Body of pancreas (tissue), 4 donors: Measurements from ENCODE around the gene PTPN21.

Experiments used
- CTCF ChIP-seq, 7 experiments: fragments of 450-650 bp in 4 of 7; fragments of 200-600 bp in 3 of 7; sonication (generic) in 3 of 7; IDR thresholded peaks; one replicate each; pipeline ENCODE4 v1.5.1; 2016 to 2019; ENCODE audit warnings: antibody characterized with exemption in 7 of 7
- POLR2A ChIP-seq, 3 donors: fragments of 450-650 bp; IDR thresholded peaks; one replicate each; pipeline ENCODE4 v1.6.1; 2016; ENCODE audit warnings: antibody characterized with exemption in 3 of 3, mild to moderate bottlenecking in 2 of 3

- no peak for TF ChIP-seq CTCF (IDR thresholded peaks at IDR 0.05)
- TF ChIP-seq POLR2A (IDR thresholded peaks at IDR 0.05): no peak
Measured at GRCh38 chr14:88590173-88590572, 35.4 kb upstream of the PTPN21 start.
